ENCODE measurements around the gene UNC13D.

The UNC13D gene

DNA sequence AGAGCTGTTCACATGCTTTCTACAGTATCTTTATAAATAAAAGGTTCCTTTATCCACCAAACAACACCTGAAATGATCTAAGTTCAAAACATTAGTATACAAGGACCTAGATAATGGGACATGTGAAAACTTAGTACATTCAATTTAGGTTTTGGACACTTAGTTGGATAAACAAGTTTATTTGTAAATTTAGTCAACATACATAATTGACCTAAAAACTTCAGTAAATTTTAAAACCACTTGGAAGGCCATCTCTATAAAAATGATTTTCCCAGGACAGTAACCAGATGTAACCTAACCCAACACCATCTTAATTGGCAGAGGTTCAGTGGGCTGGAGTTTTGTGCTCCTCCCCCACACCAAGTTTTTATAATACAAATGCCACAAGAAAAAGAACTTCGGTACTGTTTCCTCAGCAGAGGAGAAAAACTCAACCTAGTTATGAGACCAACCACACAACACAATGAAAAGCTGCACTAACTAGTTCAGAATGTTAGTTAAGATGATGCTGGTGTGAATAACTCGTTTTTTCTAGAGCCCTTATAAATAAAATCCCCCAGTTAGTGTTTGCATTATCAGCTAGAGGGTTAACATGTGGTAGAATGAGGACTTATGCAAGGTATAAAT is 66.8 kb downstream of the UNC13D start:
- no peak overlapping the region for H3K27ac ChIP-seq (ENCODE audit: low read depth, low read length)
- H3K4me2 ChIP-seq (ENCODE audit: low read depth, low read length, poor library complexity, severe bottlenecking) = peak overlapping the region; percentile 70
- peak overlapping the region; percentile 73 for H3K4me3 ChIP-seq (ENCODE audit: insufficient read depth, low read length, poor library complexity, severe bottlenecking)
- no peak overlapping the region for H2AFZ ChIP-seq (ENCODE audit: low read depth, low read length, severe bottlenecking)
- H3K79me2 ChIP-seq (ENCODE audit: insufficient read depth, low read length) = peaks cover 22% of the 10 kb centered on the region
- H3K27me3 ChIP-seq (ENCODE audit: low read length) = no peaks in the 10 kb centered on the region
- peak overlapping the region; percentile 92; the same call in 1 of the 2 replicates for H3K9ac ChIP-seq (ENCODE audit: low read length)
- no peaks in the 10 kb centered on the region for H3K9me2 ChIP-seq (replicated peaks; ENCODE audit: insufficient read depth, low read length)
- TF ChIP-seq EZH2phosphoT487 (conservative IDR thresholded peaks at IDR 0.05; ENCODE audit: low read length) = no peak
- TF ChIP-seq, protein P1, sequence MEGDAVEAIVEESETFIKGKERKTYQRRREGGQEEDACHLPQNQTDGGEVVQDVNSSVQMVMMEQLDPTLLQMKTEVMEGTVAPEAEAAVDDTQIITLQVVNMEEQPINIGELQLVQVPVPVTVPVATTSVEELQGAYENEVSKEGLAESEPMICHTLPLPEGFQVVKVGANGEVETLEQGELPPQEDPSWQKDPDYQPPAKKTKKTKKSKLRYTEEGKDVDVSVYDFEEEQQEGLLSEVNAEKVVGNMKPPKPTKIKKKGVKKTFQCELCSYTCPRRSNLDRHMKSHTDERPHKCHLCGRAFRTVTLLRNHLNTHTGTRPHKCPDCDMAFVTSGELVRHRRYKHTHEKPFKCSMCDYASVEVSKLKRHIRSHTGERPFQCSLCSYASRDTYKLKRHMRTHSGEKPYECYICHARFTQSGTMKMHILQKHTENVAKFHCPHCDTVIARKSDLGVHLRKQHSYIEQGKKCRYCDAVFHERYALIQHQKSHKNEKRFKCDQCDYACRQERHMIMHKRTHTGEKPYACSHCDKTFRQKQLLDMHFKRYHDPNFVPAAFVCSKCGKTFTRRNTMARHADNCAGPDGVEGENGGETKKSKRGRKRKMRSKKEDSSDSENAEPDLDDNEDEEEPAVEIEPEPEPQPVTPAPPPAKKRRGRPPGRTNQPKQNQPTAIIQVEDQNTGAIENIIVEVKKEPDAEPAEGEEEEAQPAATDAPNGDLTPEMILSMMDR (IDR thresholded peaks at IDR 0.05; ENCODE audit: insufficient read depth, low read length, poor library complexity, severe bottlenecking) = no peak
- peaks cover 20% of the 10 kb centered on the region for H4K20me1 ChIP-seq (ENCODE audit: low read depth, low read length)
- peaks cover 18% of the 10 kb centered on the region for H3K36me3 ChIP-seq (ENCODE audit: low read length)
- 0 out of 2 replicates have a peak, but pooled peaks cover 3% of the 10 kb centered on the region for H3K9me3 ChIP-seq (ENCODE audit: insufficient read depth, low read length)
- peaks cover 43% of the 10 kb centered on the region for H3F3A ChIP-seq (ENCODE audit: insufficient read depth)
